SH-SY5Y (cell line): Measurements from ENCODE around the gene MLIP.

Experiments used
- GATA2 ChIP-seq: IDR thresholded peaks from 2 replicates; pipeline ENCODE4 v1.6.1; 2011; ENCODE audit warnings: mild to moderate bottlenecking, low read depth, low read length
- GATA3 ChIP-seq: IDR thresholded peaks from 2 replicates; pipeline ENCODE4 v1.6.1; 2011; ENCODE audit warnings: low read depth, mild to moderate bottlenecking, low read length, moderate library complexity

- TF ChIP-seq GATA2 (no peak), GATA3 (no peak)
Measured at GRCh38 chr6:54074578-54075195, 36.6 kb upstream of the MLIP start.
